Subcutaneous adipose tissue (tissue), 4 donors: ENCODE data around the gene NFKB1. TPM values are rescaled to one million over a fixed set of nuclear protein-coding genes. Genes with fewer than 3 reads are reported as not detected.

ENCODE experiments used
- total RNA-seq, 4 donors: library from RNA; depleted of rRNA; stranded (reverse); fragments of >200 nt; gene quantifications; one replicate each; pipeline ENCODE4 v1.1.0, GENCODE V29; 2016
- TF ChIP-seq, protein P1 (sequence below): fragments of 450-650 bp; IDR thresholded peaks from one replicate; pipeline ENCODE4 v1.5.1; 2016; ENCODE audit warnings: low read depth, mild to moderate bottlenecking, control low read depth, antibody characterized with exemption, moderate library complexity

The NFKB1 gene
- total RNA-seq, 4 donors from 2014 or later: 30.4 to 35.4 (median 32.6) TPM

DNA sequence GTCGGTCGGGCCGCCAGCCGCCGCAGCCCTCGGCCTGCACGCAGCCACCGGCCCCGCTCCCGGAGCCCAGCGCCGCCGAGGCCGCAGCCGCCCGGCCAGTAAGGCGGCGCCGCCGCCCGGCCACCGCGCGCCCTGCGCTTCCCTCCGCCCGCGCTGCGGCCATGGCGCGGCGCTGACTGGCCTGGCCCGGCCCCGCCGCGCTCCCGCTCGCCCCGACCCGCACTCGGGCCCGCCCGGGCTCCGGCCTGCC lies 213 bp downstream of the NFKB1 start:
- TF ChIP-seq, protein P1, sequence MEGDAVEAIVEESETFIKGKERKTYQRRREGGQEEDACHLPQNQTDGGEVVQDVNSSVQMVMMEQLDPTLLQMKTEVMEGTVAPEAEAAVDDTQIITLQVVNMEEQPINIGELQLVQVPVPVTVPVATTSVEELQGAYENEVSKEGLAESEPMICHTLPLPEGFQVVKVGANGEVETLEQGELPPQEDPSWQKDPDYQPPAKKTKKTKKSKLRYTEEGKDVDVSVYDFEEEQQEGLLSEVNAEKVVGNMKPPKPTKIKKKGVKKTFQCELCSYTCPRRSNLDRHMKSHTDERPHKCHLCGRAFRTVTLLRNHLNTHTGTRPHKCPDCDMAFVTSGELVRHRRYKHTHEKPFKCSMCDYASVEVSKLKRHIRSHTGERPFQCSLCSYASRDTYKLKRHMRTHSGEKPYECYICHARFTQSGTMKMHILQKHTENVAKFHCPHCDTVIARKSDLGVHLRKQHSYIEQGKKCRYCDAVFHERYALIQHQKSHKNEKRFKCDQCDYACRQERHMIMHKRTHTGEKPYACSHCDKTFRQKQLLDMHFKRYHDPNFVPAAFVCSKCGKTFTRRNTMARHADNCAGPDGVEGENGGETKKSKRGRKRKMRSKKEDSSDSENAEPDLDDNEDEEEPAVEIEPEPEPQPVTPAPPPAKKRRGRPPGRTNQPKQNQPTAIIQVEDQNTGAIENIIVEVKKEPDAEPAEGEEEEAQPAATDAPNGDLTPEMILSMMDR: no peak

- TF ChIP-seq, protein P1: no peak
Observed at GRCh38 chr4:102502543-102502818, 1.3 kb downstream of the NFKB1 start.

GRCh38 chr4:102503301-102503746 lies 2.2 kb downstream of the NFKB1 start:
- TF ChIP-seq, protein P1: no peak

DNA sequence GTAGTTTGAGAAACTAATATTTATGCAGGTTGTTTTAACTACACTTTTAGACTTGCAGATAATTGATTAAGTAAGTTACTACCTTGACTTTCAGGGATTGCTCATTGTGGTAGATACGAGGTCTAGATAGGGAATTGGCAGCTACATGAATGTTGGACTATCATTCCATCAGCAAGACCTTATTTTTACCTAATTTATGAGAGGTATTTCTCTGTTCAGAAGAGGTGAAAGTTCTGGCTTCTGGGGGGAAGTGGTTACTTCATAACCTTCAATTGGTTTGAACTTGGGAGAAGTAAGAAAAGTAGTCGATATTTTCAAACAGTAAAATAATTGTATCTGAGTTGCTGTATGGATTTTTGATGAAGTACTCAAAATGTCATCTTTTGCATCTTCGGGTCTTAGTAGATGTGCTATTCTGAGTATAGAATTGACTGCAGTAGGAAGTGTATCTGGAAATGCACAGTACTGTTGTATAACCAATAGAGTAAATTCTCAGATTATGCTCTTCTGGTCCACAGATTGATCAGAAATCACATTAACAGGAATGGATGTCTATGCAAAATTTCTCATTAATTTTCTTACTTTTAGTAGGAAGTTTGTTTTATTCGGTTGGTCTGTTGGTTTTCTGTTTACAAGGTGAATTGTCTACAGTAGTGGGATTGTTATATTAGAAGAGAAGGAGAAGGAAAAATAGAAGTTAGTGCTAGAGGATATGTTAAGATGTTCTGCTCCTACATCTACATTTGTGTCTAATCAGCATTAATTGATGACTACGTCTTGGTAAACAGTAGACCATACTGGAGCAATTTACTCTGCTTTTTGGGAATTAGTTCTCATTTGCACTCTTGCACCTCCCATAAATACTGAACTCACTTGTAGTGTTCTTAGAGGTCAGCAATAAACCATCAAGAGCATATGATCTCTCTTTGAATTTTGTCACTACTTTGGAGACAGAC lies 3.0 kb downstream of the NFKB1 start:
- TF ChIP-seq, protein P1: no peak

DNA sequence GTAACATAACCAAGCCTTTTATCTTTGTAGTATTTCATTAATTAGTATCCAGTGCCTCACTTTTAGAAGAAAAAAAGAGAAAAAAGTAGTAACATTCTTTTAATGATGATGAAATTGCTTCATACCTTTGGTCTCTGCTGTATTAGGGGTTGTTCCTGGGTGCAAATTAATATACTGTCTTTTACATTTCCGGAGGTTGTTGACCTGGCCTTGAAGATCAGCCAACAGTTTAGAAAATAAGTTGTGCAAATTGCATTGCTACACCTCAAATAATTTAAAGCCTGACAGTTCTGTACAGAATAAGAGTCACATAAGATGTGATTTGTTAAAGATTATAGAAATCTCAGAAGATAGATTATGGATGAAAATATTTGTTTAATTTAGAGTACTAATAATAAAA lies 3.8 kb downstream of the NFKB1 start:
- TF ChIP-seq, protein P1: no peak

DNA sequence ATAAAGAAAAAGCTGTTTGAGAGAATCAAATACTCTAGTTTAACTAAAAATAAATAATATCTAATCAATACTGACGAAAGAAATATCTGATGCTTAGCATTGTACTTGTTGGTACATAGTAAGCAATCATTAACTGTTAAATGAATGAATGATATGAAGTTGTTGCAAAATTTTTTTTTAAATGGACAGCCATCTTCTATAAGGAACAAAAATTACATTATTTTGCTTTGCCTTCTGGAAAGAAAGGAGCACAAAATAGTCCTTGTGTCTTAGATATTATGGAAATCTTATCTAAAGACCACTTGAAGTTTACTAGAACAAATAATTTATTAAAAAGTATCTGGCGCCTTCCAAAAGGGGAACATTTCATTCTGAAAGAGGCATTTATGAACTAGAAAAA lies 4.5 kb downstream of the NFKB1 start:
- TF ChIP-seq, protein P1: no peak

DNA sequence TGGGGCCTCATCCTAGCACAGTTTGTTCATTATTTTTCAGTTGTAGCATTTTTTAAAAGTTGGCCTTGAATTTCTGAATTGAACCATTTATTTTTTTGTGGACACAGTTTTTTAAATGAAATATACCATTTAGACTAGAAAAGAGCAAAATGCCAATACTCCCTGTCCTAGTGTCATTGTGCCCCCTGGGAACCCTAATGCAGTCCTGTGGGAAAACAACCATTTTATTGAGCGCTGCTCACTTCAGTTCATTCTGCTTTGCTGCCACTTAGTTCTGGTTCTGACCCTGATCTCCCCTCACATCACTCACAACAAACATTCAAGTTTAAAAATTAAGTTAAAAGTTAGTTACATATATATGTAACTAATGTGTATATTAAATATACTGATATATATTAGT lies 5.4 kb downstream of the NFKB1 start:
- TF ChIP-seq, protein P1: no peak
